GM18517 (cell line): ENCODE results near the gene POU2AF1.

Source experiments
- ATAC-seq: cut with Tn5 transposase; IDR thresholded peaks from one replicate; pipeline ENCODE4 v1.9.1; 2021; ENCODE audit warnings: mild to moderate bottlenecking, moderate library complexity; ENCODE audit not compliant: unreplicated experiment

Gene POU2AF1

GRCh38 chr11:111349191-111349695, 29.8 kb downstream of the POU2AF1 start:
- ATAC-seq = no peak

GRCh38 chr11:111348147-111348546, 30.9 kb downstream of the POU2AF1 start:
- no peak for ATAC-seq

GRCh38 chr11:111347723-111348115, 31.4 kb downstream of the POU2AF1 start:
- ATAC-seq = no peak

- ATAC-seq = no peak
These were observed 31.9 kb downstream of the POU2AF1 start for GRCh38 chr11:111347002-111347722.

GRCh38 chr11:111344032-111344431, 35.0 kb downstream of the POU2AF1 start:
- ATAC-seq = no peak

GRCh38 chr11:111342329-111342728, 36.7 kb downstream of the POU2AF1 start:
- ATAC-seq = no peak

GRCh38 chr11:111339758-111340388, 39.2 kb downstream of the POU2AF1 start:
- no peak for ATAC-seq

- ATAC-seq = no peak
These were observed 42.4 kb downstream of the POU2AF1 start for GRCh38 chr11:111336582-111337256.

- ATAC-seq = no peak
These were observed 43.0 kb downstream of the POU2AF1 start for GRCh38 chr11:111336062-111336461.

- ATAC-seq = no peak
These were observed 43.5 kb downstream of the POU2AF1 start for GRCh38 chr11:111335549-111335948.

GRCh38 chr11:111334532-111335502, 44.3 kb downstream of the POU2AF1 start:
- no peak for ATAC-seq

- no peak for ATAC-seq
These were observed 47.2 kb downstream of the POU2AF1 start for GRCh38 chr11:111331711-111332479.

- no peak for ATAC-seq
These were observed 48.7 kb downstream of the POU2AF1 start for GRCh38 chr11:111330234-111330893.

GRCh38 chr11:111329306-111330204, 49.5 kb downstream of the POU2AF1 start:
- ATAC-seq = no peak

- no peak for ATAC-seq
These were observed 51.0 kb downstream of the POU2AF1 start for GRCh38 chr11:111327908-111328624.

- no peak for ATAC-seq
These were observed 52.3 kb downstream of the POU2AF1 start for GRCh38 chr11:111326824-111327223.

- no peak for ATAC-seq
These were observed 53.8 kb downstream of the POU2AF1 start for GRCh38 chr11:111325259-111325658.

GRCh38 chr11:111324277-111324720, 54.8 kb downstream of the POU2AF1 start:
- no peak for ATAC-seq
